ENCODE data around the gene ACAT2. TPM values are rescaled to one million over a fixed set of nuclear protein-coding genes. Genes with fewer than 3 reads are reported as not detected.

The ACAT2 gene
- total RNA-seq, 1 experiment from 2014 or later = 108 TPM

- H3K9me3 Mint-ChIP-seq (ENCODE audit: low read depth, unreplicated experiment) = no peaks in the 10 kb centered on the region
- intact Hi-C loops (cut with micrococcal nuclease; ENCODE audit: unreplicated experiment) = loop anchor here (5.0 kb wide), 1 partner anchor 46 kb away; no protein-coding TSS in a partner anchor
- no TSS peak for BruUV-seq (replicated peaks)
- H3K4me3 Mint-ChIP-seq (ENCODE audit: low read depth, unreplicated experiment) = no peak overlapping the region
- H3K27ac Mint-ChIP-seq (ENCODE audit: unreplicated experiment) = peak overlapping the region; percentile 44
- peaks cover 11% of the 10 kb centered on the region for H3K27me3 Mint-ChIP-seq (ENCODE audit: unreplicated experiment)
- H3K36me3 Mint-ChIP-seq (ENCODE audit: insufficient read depth, unreplicated experiment) = peaks cover 17% of the 10 kb centered on the region
- TF ChIP-seq CTCF (IDR thresholded peaks at IDR 0.05; ENCODE audit: unreplicated experiment) = no peak
- peak; percentile 55 for DNase-seq
- peaks cover 29% of the 10 kb centered on the region for H3K4me1 Mint-ChIP-seq (ENCODE audit: low read depth, unreplicated experiment)
- CTCF ChIA-PET = interaction anchor here (0.5 to 1.4 kb wide), 2 partner anchors 16 to 79 kb away, joined by 7 to 14 read pairs; partner anchors contain the start of genes MRPL18 and TCP1
Measured at GRCh38 chr6:159806021-159806458, 44.2 kb downstream of the ACAT2 start.

- peak overlapping the region; percentile 9 for H3K4me3 Mint-ChIP-seq (ENCODE audit: low read depth, unreplicated experiment)
- intact Hi-C loops (cut with micrococcal nuclease; ENCODE audit: unreplicated experiment) = loop anchor here (1.0 to 5.0 kb wide), 2 partner anchors 17 to 45 kb away; partner anchors contain the start of gene MRPL18
- CTCF ChIA-PET = interaction anchor here (0.7 to 1.4 kb wide), 3 partner anchors 17 to 78 kb away, joined by 3 to 14 read pairs (median 4); partner anchors contain the start of genes MRPL18 and TCP1
- BruUV-seq (replicated peaks) = no TSS peak
- no peak for TF ChIP-seq CTCF (IDR thresholded peaks at IDR 0.05; ENCODE audit: unreplicated experiment)
- peaks cover 15% of the 10 kb centered on the region for H3K27me3 Mint-ChIP-seq (ENCODE audit: unreplicated experiment)
- DNase-seq = peak; percentile 73
- peaks cover 29% of the 10 kb centered on the region for H3K4me1 Mint-ChIP-seq (ENCODE audit: low read depth, unreplicated experiment)
- no peaks in the 10 kb centered on the region for H3K9me3 Mint-ChIP-seq (ENCODE audit: low read depth, unreplicated experiment)
- peaks cover 17% of the 10 kb centered on the region for H3K36me3 Mint-ChIP-seq (ENCODE audit: insufficient read depth, unreplicated experiment)
- H3K27ac Mint-ChIP-seq (ENCODE audit: unreplicated experiment) = peak overlapping the region; percentile 76
Measured at GRCh38 chr6:159807150-159807858, 45.5 kb downstream of the ACAT2 start.

GRCh38 chr6:159808647-159809046, 46.8 kb downstream of the ACAT2 start:
- Mint-ChIP-seq H3K9me3 (ENCODE audit: low read depth, unreplicated experiment) (no peaks in the 10 kb centered on the region), H3K4me3 (ENCODE audit: low read depth, unreplicated experiment) (no peak overlapping the region), H3K27ac (ENCODE audit: unreplicated experiment) (no peak overlapping the region), H3K4me1 (ENCODE audit: low read depth, unreplicated experiment) (peaks cover 29% of the 10 kb centered on the region), H3K27me3 (ENCODE audit: unreplicated experiment) (peaks cover 20% of the 10 kb centered on the region), H3K36me3 (ENCODE audit: insufficient read depth, unreplicated experiment) (peaks cover 17% of the 10 kb centered on the region)
- CTCF ChIA-PET = no interaction called here
- intact Hi-C loops (cut with micrococcal nuclease; ENCODE audit: unreplicated experiment) = loop anchor here (5.0 kb wide), 1 partner anchor 44 kb away; no protein-coding TSS in a partner anchor
- no peak for TF ChIP-seq CTCF (IDR thresholded peaks at IDR 0.05; ENCODE audit: unreplicated experiment)
- no TSS peak for BruUV-seq (replicated peaks)
- DNase-seq = no peak

GRCh38 chr6:159809149-159809548, 47.3 kb downstream of the ACAT2 start:
- Mint-ChIP-seq H3K4me1 (ENCODE audit: low read depth, unreplicated experiment) (peaks cover 29% of the 10 kb centered on the region), H3K27ac (ENCODE audit: unreplicated experiment) (no peak overlapping the region)
- CTCF ChIA-PET = no interaction called here

More at GRCh38 chr6:159809149-159809548, 47.3 kb downstream of the ACAT2 start:
- intact Hi-C loops (cut with micrococcal nuclease; ENCODE audit: unreplicated experiment) = loop anchor here (5.0 kb wide), 1 partner anchor 43 kb away; no protein-coding TSS in a partner anchor
- Mint-ChIP-seq H3K4me3 (ENCODE audit: low read depth, unreplicated experiment) (no peak overlapping the region), H3K36me3 (ENCODE audit: insufficient read depth, unreplicated experiment) (peaks cover 17% of the 10 kb centered on the region), H3K27me3 (ENCODE audit: unreplicated experiment) (peaks cover 25% of the 10 kb centered on the region), H3K9me3 (ENCODE audit: low read depth, unreplicated experiment) (no peaks in the 10 kb centered on the region)
- DNase-seq = no peak
- no peak for TF ChIP-seq CTCF (IDR thresholded peaks at IDR 0.05; ENCODE audit: unreplicated experiment)
- no TSS peak for BruUV-seq (replicated peaks)

Data from Calu3 (cell line).